ENCODE data around the gene PTPN4.
A peak's percentile ranks its signal among the peaks of the same experiment; 100 is the strongest.

The PTPN4 gene

GRCh38 chr2:119735565-119735964 is 24.2 kb upstream of the PTPN4 start:
- no peak for DNase-seq

DNA sequence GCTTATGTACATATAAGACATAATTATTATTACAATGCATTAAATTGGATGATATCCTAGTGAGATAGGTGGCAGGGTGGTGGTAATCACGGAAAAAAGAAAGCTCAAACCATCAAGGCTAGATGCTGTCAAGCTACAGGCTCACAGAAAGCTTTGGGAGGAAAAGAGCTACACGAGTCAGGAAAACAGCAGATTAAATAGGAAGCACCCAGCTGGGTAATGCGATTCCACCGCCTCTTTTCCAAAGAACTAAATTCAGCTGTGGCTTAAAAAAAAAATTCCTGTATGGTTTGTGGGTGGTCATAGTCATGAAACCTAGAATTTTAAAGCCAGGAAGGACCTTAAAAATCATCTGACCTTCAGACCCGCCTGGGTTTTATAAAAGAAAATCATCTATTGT is 23.7 kb upstream of the PTPN4 start:
- DNase-seq: no peak

DNA sequence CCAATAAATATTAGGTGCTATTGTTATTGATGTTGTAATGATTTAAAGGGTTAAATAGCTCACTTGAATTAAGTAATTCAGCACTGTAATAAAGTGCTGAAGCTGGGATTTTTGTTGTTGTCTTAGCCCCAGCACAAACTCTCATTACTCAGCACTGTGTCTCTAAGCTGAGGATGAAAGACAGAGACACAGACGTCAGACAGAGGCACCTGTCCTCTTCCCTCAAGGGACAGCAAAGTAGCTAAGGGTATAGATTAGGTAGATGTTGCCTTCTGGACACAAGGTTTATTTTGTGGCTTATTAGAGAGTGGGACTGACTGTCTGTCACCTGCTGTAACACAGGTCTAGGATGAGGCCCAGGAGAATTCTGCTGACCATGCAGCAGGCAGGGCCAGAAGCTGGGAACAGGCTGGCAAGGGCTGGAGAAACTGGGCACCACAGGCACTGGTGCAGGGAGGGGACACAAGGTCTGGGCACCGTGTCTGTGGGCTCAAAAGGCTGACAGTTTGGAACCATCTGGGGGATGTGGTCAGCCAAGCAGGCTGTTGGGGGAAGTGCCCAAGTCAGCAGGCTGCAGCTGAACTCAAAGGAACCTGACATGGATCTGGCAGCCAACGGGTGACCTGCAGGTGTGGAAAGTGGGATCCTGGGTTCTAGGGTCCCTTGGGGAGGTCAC is 20.0 kb upstream of the PTPN4 start:
- DNase-seq: no peak

- DNase-seq: no peak
Measured at GRCh38 chr2:119741001-119741400, 18.7 kb upstream of the PTPN4 start.

GRCh38 chr2:119741868-119742267 is 17.9 kb upstream of the PTPN4 start:
- DNase-seq: no peak

DNA sequence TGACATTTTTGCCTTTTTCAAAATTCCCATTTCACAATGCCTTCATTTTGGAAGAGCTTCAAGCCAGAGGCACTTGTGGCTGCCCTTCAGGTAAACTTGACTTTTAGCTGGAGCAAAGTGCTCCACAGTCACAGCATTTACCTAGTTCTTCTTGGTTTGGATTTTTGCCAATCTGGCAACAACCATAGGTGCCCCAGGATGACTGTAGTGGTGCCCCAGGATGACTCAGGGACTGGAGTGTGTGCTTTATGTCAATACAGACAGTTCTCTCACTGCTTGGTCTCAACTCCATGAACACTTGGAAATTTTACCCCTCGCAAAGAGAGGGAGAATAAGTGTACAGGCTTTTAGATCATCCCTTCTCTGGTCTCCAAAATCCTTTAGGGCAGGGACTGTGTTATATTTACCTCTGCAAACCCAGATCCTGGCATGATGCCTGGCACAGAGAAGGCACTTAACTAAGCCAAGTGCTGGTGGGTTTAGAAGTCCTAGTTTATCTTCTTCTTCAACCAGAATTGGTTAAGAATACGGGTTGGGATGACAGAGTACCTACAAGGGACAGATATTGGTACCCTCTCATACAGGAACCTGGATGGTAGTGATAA is 15.3 kb upstream of the PTPN4 start:
- DNase-seq: peak; percentile 22

DNA sequence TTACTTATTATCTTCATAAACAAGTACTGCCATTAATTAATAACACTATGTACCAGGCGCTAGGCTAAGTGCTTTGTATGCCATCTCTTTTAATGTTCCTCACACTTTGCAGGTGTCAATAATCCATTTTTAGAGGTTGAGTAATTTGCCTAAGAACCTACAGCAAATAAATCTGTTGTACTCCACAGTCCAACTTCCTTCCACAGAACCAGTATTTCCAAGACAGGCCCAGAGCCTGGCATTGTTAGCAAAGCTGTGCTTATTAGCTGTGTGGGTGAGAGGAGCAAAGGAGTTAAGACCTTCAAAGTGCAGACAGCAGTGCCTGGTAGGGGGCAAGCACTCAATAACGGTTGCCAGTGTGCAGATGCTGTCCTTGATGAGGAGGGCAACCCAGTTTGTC is 14.2 kb upstream of the PTPN4 start:
- no peak for DNase-seq

GRCh38 chr2:119746836-119747686 is 12.7 kb upstream of the PTPN4 start:
- peak; percentile 48 for DNase-seq

DNA sequence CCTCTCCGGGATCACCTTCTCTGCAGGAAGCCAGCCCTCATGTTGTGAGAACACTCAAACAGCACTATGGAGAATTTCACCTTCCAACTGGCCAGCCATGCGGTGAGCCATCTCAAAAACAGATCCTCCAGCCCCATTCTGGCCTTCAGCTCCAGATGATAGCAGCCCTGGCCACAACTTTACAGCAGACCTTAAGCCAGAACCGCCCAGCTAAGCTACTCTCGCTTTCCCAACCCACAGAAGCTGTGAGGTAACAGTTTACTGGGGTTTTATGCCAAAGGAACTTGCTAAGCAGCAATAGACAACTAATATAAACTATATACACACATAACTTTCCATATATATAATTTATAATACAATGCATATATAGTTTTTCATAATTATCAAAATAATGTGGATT is 11.6 kb upstream of the PTPN4 start:
- DNase-seq: no peak

DNA sequence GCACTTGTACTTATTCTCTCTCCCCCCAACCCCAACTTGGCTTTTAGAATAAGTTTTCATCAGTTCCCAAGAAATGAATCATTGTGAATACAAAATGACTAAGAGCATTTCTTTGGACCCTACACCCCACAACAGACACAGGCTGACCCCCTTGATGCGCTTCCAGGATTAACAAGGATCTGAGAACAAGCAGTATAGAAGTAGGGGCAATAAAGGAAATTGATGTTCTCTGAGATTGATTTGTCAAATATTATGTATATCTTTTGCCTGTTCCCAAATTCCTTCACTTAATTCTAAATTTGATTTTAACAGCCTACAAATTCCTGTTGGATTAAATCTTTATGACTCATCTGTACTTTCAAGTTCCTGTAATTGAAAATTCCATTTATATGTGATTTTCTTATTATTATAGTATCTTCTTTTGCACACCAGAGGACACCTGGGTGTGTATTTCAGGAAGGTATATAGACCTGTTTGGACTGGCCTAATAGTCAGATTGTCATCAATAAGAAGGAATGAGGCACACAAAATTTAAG is 10.2 kb upstream of the PTPN4 start:
- DNase-seq: peak; percentile 82

- DNase-seq: no peak
Measured at GRCh38 chr2:119751706-119752105, 8.0 kb upstream of the PTPN4 start.

- DNase-seq: peak; percentile 53
Measured at GRCh38 chr2:119753041-119753929, 6.4 kb upstream of the PTPN4 start.

DNA sequence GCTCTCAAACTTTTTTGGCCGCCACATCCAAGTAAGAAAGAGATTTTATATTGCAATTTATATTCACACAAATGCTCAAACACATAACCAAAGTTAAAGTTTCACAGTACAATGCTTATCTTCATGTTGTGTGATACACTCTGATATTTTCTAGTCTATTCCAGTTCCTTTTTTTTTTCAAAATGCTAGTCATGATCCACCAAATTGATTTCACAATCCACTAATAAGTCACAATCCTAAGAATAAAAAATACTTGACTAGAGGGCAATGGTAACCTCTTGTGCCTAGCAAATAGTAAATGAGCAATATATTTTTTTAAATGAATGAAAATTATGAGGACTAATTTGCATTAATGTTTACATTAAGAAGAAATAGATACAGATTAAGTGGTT is 5.8 kb upstream of the PTPN4 start:
- no peak for DNase-seq

DNA sequence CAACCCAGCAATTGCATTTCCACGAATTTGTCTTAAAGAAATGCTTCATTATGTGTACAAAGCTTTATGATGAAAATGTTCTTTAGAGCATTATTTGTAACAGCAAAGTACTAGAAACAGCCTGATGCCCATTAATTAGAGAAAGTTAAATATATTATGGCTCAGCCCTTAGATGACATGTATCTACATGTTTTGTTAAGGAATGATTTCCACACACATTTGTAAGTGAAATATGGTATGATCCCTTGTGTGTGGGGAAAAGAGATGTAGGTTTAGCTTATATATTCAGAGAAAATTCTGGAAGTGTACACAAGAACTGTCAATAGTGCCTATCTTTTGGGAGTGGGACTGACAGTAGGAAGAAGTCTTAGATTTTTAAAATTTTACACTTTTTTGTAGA is 3.8 kb upstream of the PTPN4 start:
- DNase-seq: no peak

- DNase-seq: peak; percentile 74
Measured at GRCh38 chr2:119756837-119757236, 2.9 kb upstream of the PTPN4 start.

GRCh38 chr2:119758881-119759450 is 756 bp upstream of the PTPN4 start:
- DNase-seq: no peak

- peak; percentile 15 for DNase-seq
Measured at GRCh38 chr2:119760237-119760955, 674 bp downstream of the PTPN4 start.

- no peak for DNase-seq
Measured at GRCh38 chr2:119760956-119761275, 1.2 kb downstream of the PTPN4 start.

GRCh38 chr2:119764832-119765231 is 5.1 kb downstream of the PTPN4 start:
- no peak for DNase-seq

- DNase-seq: no peak
Measured at GRCh38 chr2:119765433-119766002, 5.8 kb downstream of the PTPN4 start.

GRCh38 chr2:119766944-119767343 is 7.2 kb downstream of the PTPN4 start:
- DNase-seq: no peak
